GM21723 (cell line): Measurements from ENCODE around the gene ZFYVE21.

Experiments used
- ATAC-seq: cut with Tn5 transposase; IDR thresholded peaks from one replicate; pipeline ENCODE4 v1.9.1; 2021; ENCODE audit warnings: mild to moderate bottlenecking, moderate library complexity; ENCODE audit not compliant: unreplicated experiment

ZFYVE21 gene

DNA sequence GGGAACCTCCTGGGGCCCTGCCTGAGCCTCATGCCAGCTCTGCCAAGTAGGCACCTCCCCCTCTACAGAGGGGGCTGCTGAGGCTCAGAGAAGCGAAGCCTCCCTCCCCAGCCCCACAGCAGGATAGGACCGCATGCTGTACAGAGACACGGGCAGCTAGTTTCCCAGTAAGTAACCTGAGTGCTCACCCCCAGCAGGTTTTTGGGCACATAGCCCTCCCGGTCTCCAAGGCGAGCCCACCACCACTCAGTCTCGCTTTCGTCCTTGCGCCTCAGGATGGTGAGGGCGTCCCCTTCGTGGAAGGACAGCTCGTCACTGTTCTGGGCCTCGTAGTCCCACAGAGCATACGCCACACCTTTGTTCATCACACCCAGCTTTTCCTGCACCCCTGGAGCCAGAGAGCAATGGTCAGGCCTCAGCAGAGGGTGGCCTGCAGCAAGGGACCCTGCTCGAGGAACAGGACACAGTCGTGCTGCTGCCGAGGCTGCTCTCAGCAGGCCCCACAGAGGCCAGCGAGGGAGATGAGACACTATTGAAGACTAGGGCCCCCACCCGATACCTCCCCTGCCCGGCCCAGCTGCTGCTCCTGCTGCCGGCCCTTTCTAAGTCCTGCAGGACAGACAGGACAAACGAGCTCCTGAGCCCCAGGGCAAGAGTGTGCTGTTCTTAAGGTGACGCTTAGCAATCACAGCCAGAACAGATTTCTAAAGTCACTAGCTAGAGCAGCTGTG, 20.4 kb downstream of the ZFYVE21 start:
- ATAC-seq = no peak

- ATAC-seq = no peak
Observed at GRCh38 chr14:103736546-103737431, 21.2 kb downstream of the ZFYVE21 start.

GRCh38 chr14:103737432-103738045, 21.9 kb downstream of the ZFYVE21 start:
- no peak for ATAC-seq

GRCh38 chr14:103738166-103738565, 22.6 kb downstream of the ZFYVE21 start:
- no peak for ATAC-seq

GRCh38 chr14:103738701-103739451, 23.3 kb downstream of the ZFYVE21 start:
- ATAC-seq = no peak

GRCh38 chr14:103739466-103739792, 23.8 kb downstream of the ZFYVE21 start:
- no peak for ATAC-seq

DNA sequence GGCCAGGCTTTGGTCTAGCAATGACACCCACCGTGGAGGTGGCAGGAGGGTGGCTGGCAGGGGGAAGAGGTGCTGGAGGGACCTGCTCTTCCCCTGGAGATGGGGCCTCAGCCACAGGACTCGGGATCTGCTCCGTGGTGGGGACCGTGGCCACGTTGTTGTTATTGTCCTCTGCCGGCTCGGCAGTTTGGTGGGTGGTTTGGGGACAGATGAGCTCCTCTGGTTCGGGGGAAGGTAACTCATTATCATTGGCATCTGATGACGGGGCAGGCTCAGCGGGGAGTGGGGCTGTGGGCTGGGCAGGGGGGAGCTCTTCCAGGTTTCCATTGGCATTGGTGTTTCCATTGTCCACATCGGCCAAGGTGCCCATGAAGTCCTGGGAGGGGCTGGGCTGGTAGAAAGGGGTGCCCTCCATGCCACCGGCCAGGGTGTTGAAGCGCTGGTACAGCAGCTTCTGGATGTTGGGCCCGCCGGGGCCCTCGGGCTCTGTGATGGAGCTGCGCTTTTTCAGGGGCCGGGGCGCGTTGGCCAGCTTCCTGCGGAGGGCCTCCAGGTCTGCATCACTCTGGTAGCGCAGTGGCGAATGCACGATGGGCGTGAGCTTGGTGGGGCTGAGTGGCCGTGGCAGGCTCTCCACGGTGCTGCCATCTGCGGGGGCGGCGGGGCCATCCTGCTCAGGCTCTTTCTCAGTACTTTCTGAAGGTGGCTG, 24.3 kb downstream of the ZFYVE21 start:
- ATAC-seq = no peak

DNA sequence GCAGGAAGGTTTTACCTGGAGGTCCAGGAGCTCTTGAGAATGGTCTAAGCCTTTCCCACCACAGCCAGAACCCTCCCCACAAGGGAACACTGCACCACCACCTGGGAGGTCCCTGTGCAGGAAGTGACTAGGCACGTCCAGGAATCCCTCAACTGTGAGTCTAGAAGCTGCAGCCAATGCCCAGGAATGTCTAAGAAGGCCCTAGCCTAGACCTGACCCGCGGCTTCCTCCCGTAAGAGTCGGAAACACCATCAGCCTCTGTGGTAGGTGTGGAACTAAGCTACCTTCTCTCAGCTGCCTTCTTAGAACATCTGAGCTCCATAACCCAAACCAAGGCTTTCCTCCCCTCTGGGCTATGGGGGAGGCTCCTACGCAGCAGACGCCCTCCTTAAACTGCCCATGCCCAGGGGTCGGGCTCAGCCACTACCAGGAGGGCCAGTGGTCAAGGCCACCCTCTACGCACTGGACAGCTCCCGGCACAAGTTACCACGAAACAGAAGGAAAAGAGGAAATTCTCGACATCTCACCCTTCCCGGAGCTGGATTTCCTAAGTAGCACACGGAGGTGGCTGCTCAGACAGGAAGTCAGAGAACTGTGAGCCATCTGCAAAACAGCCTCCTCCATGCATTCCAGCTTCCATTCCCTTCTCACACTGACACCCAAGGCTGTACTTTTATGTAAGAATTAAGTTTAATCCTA, 25.5 kb downstream of the ZFYVE21 start:
- no peak for ATAC-seq

GRCh38 chr14:103741876-103742275, 26.3 kb downstream of the ZFYVE21 start:
- ATAC-seq = no peak

DNA sequence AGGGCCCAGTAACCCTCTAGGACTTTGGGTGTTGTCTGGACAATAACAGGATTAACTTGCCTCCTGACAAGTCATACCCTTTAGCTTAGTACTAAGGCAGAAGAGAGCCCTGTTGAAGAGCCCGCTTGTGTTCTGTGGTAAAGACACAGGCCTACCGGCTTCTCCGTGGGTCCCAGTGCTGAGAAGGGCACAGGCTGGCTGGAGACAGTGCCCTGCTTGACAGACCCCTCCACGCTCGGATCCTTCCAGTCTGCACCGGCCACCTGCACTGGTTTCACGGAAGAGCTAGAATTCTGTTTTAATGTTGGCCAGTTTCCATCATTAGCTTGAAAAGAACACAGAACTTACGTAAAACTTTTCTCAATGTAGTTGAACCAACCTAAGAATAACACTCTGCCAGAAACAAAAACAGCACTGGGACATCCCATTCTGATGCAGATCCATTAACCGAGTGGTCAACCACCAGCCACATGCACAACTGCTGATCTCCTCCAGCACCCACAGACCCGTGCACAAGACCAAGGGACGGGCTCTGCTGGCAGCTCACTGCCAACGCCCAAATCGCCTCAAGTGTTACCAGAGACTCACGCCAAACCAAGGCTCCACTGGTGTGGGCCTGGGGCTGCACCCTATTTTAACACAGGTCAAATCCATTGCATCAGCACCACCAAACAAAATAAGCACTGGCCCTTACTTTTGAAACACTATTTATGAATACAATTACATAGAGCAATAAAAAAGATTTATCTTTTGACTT, 27.1 kb downstream of the ZFYVE21 start:
- ATAC-seq = no peak

GRCh38 chr14:103743691-103744090, 28.1 kb downstream of the ZFYVE21 start:
- ATAC-seq = no peak

GRCh38 chr14:103744621-103745395, 29.2 kb downstream of the ZFYVE21 start:
- no peak for ATAC-seq

- no peak for ATAC-seq
Observed at GRCh38 chr14:103745424-103745823, 29.8 kb downstream of the ZFYVE21 start.

- ATAC-seq = no peak
Observed at GRCh38 chr14:103746701-103747100, 31.1 kb downstream of the ZFYVE21 start.

DNA sequence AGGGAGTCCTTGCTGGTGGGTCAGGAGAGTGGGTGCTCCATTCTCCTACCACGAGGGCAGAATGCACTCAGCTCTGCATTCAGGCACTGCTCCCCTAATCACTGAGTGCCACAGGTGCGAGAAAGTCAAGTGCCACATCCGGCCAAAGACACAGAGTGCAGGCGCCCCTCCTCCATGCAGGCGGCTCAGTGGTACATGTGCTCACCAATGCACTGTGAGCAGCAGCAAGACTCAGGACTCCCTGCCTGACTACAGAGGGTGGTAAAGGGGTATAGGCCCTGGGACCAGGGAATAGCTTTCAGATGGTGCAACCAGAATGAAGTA, 32.9 kb downstream of the ZFYVE21 start:
- no peak for ATAC-seq

GRCh38 chr14:103749452-103749851, 33.8 kb downstream of the ZFYVE21 start:
- no peak for ATAC-seq

DNA sequence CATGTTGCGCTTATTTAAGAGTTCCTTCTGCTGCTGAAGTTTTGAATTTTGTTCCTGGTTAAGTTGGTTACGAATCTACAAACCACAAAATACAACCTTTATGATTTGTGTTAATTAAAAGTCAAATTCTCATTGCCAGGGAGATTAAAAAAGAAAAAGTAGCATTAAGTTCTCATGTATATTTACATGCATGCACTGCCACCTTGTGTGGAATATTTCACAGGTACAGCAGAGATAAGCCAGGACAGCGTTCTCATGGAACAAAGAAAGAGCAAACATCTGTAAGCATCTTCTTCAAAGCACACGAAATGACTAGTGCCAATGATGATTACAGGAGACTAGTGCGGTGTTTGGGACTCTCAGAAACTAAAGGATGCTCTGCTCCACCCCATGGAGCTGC, 34.2 kb downstream of the ZFYVE21 start:
- no peak for ATAC-seq

- ATAC-seq = no peak
Observed at GRCh38 chr14:103753774-103754173, 38.2 kb downstream of the ZFYVE21 start.

- ATAC-seq = no peak
Observed at GRCh38 chr14:103755060-103755459, 39.5 kb downstream of the ZFYVE21 start.
